GM19351 (cell line): ENCODE results near the gene RYR3.
"Not testable (repeated sequence)": the region's sequence is repeated elsewhere in the genome, so short reads cannot be mapped to it uniquely, and the experiment has no call there.

Experiments
- ATAC-seq: cut with Tn5 transposase; IDR thresholded peaks from one replicate; pipeline ENCODE4 v1.9.1; 2021; ENCODE audit warnings: mild to moderate bottlenecking, moderate library complexity; ENCODE audit not compliant: unreplicated experiment

RYR3 gene

DNA sequence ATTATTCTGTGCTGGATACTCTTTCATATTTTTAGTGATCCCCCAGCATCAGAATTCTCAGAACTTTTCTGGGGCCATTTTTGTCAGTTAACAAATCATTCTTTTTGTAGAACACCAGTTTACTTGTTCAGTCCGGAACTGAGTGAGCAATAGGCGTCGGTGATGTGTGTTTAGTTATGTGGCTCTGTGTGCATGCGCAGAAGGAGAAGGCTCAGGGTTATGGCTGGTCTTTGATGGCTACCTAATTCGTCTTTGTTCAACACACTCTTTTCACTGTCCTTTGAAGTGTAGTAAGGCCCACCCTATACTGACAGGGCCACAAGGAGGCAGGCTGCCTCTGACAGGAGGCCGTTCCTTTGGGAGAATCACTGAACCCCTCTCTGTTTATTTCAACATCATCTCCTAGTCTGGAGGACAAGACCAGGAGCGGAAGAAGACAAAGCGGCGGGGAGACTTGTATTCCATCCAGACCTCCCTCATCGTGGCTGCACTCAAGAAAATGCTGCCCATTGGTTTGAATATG lies 499.4 kb downstream of the RYR3 start:
- ATAC-seq: no peak

DNA sequence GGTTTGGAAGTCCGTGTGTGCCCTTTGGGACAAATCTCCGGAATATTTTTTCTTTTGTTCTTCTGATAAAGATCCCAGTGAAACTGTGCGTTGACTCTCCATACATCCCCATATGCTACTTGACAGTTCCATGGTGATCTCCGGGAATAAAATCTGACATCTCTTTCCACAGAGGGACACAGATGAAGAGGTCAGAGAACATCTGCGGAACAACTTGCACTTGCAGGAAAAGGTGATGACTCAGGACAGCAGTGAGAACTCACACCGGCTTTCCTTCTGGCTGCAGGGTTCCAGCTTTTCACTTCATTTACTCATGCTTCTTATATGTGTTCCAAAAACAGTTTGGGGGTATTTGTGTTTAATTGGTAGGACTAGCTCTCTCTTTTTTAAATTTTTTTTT lies 500.0 kb downstream of the RYR3 start:
- no peak for ATAC-seq

DNA sequence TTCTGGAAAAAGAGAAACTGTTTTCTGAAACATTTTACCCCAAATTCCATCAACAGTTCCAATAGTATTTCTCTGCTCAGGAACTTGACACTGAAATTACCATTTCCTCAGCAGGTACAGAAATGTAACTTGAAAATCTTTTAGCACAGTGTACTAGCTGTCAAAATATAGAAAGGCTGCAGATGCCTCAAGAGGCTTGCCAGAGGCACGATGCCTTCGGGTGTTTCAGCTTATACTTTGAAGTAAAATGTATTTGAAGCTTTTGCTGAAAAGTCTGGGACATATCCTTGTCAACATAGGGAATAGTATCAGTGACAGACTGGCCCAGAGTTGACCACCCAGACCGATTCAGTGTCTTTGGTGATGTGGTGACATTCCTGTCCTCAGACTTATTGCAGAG lies 503.1 kb downstream of the RYR3 start:
- ATAC-seq: no peak

DNA sequence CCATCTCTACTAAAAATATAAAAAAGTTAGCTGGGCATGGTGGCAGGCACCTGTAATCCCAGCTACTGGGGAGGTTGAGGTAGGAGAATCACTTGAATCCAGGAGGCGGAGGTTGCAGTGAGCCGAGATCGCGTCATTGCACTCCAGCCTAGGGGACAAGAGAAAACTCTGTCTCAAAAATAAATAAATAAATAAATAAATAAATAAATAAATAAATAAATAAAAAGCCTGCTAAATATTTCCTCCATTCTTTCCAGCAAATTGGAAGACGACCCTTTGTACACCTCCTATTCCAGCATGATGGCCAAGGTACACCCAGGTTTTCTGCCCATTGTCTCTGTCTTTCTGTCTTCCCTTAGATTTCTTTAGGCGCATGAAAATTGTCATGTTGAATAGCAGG lies 508.7 kb downstream of the RYR3 start:
- not testable (repeated sequence) for ATAC-seq

DNA sequence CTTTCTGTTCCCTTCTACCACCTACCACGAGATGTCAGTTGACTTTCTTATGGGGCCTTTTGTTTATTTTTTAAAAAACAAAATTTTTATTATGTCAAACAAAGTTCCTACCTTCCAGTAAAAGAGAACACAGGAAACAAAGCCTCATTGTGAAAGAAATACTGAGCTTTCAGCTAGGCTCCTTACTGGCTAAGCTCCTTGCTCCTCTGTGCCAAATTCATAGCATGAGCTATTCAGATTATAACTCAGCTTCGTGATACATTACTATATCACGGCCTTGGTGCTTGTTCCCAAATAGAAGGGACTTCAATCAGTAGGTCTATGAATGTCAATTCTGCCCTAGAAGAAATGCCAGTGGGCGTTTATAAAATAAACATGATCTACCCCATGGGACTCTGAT lies 511.7 kb downstream of the RYR3 start:
- ATAC-seq: no peak

DNA sequence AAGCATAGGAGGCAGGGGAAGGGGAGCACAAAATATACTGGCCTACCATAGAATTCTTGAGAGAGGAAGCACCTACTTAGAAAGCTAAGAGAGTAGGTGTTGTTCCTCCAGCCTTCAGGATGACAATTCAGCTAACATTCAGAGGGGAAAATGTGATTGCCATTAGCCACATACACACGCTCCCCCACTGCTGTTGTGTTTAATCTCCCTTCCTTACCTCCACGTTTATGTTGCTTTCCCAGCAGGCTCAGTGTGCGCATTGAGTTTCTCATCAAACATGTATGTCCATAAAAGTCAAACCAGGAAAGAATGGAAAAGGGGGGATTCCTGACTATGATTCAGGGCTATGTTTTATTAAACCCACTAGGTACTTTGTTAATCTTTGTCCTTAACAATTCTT lies 512.4 kb downstream of the RYR3 start:
- no peak for ATAC-seq

DNA sequence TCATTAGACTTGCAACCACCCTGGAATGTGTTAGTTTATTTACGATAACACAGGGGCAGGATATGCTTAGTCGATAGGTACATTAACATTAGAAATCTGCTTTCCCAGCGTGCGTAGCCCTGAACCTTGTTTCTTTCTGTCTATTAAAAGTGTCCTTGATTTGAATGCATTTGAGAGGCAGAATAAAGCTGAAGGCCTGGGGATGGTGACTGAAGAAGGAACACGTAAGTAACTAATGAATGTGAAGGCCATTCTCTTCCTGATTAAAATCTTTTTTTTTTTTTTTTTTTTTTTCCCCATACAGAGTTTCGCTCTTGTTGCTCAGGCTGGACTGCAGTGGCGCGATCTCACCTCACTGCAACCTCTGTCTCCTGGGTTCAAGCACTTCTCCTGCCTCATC lies 514.7 kb downstream of the RYR3 start:
- ATAC-seq: no peak

DNA sequence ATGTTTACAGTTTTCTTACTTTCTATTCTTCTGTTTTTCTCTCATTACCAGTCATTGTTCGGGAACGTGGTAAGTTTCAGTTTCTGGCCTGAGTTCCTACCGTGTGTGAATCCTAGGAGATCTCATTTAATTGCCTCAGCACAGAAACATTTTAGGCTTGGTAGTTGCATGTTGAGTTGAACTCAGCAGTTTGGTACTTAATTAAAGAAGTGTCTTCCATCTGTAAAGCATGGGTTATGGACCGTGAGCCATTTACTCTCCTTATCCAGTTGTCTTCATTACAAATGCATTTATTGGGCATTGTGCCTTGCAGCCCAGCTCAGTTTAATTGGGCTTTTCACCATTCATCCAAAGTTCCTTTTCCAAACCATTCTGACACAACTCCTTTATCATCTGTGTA lies 515.4 kb downstream of the RYR3 start:
- no peak for ATAC-seq

DNA sequence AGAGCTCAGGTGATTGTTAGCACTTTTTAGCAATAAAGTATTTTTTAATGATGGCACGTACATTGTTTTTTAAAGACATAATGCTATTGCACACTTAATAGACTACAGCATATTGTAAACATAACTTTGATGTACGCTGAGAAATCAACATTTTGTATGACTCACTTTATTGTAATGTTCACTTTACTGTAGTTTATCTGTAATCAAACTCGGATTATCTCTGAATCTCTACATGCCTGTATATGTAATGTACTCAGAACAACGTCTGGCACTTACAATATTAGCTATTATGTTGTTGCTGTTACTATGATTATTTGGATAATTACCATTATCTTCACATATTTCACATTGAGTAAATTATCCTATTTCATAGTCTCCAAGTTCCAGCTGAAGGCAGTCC lies 519.6 kb downstream of the RYR3 start:
- no peak for ATAC-seq

DNA sequence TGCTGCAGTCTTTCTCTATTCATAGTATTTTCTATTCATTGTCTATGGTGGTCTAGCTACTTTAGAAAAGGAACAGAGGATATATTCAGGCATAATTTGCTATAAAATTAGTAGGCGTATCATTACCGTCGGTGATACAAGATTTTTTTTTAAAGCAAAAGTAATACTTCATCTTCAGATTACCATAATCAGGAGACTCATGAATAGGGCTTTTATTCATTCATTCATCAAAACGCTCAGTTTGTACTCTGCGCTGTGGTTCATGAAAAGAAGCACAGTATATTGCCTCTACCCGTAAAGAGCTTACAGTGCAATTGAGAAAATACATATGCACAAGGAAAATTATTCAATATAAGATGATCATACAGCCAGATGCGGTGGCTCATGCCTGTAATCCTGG lies 520.9 kb downstream of the RYR3 start:
- no peak for ATAC-seq

DNA sequence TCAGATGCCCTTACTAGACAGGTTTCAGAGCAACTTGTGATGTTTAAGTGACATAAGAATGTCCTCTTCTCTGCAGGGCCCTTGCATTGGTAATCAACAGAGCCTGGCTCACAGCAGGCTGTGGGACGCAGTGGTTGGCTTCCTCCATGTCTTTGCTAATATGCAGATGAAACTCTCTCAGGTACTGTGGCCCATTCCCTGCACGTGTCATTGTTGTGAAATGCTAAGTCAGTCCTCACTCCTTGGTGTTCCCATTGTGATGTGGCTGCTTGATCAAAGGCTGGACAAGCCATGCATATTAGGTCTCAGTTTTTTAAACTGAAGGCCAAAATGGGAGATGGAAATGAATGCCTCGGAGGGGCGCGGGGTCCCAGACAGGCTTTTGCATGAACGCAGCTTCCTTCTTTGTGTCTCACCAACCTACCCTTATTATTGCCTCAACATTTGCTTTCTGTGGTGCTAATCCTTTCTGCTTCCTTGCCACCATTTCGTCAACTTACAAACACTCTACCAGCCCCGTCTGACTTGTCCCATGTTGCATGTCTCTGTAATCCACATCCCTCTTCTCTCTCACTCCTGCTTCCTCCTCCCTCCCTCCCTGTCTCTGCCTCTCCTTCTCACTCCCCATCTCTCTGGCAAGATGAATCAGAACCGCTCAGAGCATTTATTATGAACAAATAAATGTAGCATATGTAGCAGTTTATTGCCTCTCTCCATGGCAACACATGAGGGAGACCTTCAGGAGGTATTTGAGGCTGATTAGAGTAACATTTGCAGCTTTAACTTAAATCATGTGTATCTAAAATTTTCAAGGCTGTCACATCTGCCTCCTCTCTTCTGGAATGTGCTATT lies 524.4 kb downstream of the RYR3 start:
- ATAC-seq: no peak

DNA sequence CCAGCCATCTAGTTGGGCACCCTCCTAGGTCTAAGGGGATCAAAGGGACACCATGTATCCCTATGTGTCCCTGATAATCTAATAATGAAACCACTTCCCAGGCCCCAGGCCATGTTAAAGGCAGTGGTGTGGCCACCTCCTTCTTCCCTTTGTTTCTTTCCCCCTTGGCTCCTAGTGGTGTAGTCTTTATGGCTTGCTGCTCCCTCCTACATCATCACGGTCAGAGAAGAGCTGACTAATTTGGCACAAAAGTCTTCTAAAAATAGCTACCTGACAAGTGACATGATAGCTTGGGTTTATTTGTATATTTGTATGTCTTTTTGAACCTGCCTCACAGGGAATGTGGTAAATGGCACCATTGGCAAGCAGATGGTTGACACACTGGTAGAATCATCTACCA lies 526.5 kb downstream of the RYR3 start:
- ATAC-seq: no peak

DNA sequence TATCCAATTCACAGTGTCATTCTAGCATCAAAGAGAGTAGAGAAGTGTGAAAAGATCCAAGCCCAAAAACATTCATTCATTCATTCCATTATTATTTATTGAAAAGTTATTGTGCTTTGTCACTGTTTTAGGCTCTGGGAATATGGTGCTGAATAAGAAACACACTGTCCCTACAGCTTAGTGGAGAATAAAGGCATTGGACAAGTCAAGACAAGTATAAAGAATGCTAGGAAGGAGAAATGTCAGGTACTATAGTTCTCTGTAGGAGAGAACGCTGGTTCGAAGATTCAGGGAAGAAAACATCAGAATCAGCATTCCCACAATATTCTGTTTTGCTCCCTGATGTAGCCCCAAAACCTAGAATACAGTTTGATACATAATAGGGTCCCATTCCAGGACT lies 528.8 kb downstream of the RYR3 start:
- no peak for ATAC-seq

DNA sequence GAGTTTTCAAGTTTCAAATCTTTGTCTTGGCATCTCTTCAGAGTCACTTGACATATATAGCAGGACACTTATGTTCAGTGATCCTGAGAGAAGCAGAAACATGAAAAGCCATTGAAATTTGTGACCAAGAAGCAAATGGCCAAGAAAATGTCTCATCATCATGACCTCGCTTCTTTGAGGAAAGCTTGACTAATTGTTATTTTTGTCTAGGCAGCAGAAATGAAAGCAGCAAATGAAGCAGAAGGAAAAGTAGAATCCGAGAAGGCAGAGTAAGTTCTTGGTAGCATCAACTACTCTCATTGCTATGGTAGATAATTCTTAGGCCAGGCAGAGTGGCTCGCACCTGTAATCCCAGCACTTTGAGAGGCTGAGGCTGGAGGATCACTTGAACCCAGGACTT lies 529.8 kb downstream of the RYR3 start:
- no peak for ATAC-seq

DNA sequence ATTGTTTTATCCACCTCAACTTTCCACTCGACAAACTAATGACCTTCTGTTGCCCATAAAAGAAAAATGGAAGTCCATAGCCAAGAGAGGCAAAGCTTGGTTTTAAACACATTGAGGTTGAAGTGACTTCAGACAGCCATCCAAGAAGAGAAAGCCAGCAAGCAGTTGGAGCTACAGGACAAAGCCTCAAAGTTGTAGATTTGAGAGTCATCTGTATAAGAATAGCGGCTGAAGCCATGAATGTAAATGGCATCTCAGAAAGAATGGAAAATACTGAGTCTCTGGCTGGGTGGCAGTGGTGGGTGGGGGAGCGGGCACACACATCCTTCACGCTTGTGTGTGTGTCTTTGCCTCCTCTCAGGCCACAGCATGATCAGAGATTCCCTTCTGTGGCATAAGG lies 533.4 kb downstream of the RYR3 start:
- no peak for ATAC-seq

DNA sequence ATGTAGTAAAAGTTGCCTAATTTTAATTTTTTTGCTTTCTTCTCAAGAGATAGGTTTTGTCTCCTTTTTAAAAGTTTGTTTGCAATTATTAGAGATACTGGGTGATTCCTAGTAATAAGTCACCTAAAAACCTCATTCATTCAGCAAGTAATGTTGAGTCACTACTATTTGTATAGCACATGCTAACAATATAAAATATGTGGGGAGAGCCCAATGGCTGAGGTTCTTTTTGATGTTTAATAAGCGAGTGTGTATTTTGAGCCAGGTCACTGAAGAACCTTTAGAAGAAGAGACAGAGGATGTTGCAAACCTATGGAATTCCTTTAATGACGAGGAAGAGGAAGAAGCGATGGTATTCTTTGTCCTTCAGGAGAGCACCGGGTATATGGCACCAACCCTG lies 533.8 kb downstream of the RYR3 start:
- no peak for ATAC-seq

DNA sequence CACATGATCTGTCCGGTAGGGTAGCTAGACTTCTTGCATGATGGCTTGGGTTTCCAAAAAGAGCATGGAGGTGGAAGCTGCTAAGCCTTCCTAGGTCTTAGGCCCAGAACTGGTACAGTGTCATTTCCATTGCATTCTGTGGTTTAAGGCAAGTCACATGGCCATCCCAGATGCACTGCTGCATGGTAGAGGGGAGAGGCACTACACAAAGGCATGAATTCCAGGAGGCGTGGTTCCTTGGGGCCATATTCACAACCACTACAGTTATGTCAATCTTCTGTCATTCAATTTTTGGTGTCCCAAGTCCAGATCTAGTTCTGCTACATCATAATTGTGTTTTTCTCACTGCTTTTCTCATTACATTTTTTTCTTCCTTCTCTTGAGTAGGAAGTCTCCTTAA lies 535.4 kb downstream of the RYR3 start:
- ATAC-seq: no peak

DNA sequence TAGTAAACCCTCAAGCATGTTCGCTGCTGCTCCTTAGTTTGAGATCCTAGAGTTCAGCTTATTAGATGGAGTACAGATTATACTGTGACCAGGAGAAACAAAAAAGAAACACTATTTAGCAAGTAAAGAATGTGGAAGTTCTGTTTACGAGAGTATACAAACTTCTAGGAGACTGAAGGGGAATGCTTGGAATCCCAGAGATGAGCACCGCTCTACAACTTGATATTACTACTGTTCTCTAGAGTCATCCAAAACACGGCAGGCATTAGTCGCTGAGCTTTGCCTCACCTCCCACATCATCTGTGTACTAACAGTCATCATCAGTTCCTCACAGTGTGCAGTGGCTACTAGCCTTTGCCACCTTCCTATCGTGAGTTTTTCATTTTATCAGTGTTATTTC lies 536.1 kb downstream of the RYR3 start:
- no peak for ATAC-seq

DNA sequence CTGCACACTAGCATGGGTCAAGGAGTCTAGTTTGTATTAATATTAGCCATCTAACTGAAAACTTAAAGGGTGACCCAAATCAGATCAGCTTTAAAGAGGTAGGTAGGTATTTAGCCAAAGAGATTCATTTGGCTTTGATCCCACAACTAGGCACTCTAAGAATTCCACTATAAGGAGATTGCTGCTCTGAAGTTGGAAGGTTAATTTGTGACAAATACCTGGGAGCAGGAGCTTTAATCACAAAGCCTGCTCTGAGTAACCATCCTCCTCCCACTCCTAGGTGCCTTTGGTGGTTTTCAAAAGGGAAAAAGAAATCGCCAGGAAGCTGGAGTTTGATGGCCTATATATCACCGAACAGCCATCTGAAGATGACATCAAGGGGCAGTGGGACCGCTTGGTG lies 537.2 kb downstream of the RYR3 start:
- ATAC-seq: no peak

DNA sequence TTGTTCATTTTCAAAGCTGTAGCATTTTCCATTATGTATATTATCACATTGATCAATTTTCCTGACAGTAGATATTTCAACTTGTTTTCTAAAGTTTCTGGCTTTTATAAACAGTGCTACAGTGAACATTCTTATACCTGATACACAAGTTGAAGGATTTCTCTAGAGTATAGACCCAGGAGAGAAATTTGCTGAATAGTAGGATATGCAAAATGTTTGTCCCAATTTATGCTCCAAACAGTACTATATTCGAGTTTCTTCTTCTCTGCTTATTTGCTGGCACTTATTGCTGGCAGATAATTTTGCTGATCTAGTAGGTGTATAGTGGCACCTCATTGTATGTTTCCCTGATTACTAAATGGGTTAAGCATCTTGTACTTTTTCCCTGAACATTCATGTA lies 540.3 kb downstream of the RYR3 start:
- no peak for ATAC-seq

DNA sequence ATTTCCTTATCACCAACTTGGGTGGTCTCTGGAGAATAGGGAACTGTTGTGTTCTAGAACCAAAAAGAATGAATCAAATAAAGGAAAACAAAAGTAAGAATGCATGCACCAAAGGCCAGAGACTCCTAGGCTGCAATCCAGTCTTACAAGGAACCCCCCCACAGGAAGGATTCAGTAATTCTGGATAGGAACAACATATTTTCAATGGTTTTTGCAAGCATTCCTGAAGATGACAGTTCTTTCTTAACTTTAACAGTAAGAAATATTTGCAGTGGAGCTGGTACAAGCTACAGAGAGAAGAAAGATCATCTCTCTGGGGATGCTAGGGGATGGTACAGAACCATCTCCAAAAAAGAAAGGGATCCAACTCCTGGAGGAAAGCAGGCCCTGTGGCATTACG lies 541.3 kb downstream of the RYR3 start:
- no peak for ATAC-seq

DNA sequence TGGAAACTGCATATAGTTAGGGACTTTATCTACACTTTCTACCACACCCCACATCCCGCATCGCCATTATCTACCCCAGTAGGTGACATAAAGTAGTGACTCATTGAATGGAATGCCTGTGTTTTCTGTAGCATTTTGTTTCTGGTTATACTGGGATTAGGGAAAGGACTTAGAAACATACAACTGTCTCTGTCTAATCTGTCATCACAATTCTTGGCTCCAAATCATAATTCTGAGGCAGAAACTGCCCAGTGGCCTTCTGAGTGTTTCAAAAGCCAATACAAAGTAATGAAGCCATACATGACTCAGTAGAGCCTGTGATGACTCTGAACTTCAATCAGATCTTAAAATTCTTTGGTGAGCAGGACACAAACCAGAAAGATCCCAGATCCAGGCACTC lies 541.8 kb downstream of the RYR3 start:
- ATAC-seq: no peak

DNA sequence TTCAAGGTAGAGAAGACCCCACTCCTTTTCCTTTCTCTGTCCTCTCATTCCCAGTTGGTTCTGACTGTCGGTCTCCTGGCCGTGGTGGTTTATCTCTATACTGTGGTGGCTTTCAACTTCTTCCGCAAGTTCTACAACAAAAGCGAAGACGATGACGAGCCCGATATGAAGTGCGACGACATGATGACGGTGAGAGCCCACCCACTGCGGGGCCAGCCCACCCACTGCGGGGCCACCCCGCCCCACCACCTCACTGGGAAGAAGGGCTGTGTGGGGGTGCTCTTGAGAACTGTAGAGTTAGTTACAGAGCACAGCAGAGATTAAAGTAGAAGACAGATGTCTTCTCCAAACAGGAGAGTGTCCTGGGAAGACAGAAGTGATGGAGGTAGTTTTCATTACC lies 547.0 kb downstream of the RYR3 start:
- no peak for ATAC-seq
